ENCODE data around the gene MYO16.

The MYO16 gene

DNA sequence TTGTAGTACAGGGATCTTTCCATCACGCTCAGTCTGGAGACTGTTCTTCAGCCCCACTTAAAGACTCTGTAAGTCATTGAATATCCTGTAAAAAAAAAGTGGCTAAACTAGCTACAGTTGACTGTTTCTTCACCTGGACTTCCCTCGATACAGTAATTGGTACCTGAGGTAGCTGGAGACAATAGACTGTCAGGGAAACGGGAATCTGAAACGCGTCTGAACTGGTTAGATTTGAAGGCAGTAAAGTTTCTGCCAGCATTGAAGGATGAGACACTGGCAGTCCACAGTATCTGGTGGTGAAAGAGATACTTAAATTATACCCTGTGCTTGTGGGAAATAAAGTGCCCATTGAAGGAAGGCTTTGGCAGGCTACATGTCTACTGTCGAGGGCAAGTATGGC is 606.5 kb downstream of the MYO16 start (continued):
- TF ChIP-seq, protein P1, sequence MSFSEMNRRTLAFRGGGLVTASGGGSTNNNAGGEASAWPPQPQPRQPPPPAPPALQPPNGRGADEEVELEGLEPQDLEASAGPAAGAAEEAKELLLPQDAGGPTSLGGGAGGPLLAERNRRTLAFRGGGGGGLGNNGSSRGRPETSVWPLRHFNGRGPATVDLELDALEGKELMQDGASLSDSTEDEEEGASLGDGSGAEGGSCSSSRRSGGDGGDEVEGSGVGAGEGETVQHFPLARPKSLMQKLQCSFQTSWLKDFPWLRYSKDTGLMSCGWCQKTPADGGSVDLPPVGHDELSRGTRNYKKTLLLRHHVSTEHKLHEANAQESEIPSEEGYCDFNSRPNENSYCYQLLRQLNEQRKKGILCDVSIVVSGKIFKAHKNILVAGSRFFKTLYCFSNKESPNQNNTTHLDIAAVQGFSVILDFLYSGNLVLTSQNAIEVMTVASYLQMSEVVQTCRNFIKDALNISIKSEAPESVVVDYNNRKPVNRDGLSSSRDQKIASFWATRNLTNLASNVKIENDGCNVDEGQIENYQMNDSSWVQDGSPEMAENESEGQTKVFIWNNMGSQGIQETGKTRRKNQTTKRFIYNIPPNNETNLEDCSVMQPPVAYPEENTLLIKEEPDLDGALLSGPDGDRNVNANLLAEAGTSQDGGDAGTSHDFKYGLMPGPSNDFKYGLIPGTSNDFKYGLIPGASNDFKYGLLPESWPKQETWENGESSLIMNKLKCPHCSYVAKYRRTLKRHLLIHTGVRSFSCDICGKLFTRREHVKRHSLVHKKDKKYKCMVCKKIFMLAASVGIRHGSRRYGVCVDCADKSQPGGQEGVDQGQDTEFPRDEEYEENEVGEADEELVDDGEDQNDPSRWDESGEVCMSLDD (tag by site-specific recombination; IDR thresholded peaks at IDR 0.05): no peak
- TF ChIP-seq ZNF416 (tag by site-specific recombination; IDR thresholded peaks at IDR 0.05): no peak
- TF ChIP-seq ZNF211 (tag by site-specific recombination; IDR thresholded peaks at IDR 0.05; ENCODE audit: low read depth): no peak
- TF ChIP-seq ZNF571 (tag by site-specific recombination; IDR thresholded peaks at IDR 0.05): no peak
- TF ChIP-seq ZNF677 (tag by site-specific recombination; IDR thresholded peaks at IDR 0.05): no peak
- no peak for TF ChIP-seq ZNF596 (tag by site-specific recombination; IDR thresholded peaks at IDR 0.05)
- TF ChIP-seq ZNF302 (tag by site-specific recombination; IDR thresholded peaks at IDR 0.05; ENCODE audit: low read depth): no peak
- TF ChIP-seq ZSCAN16 (tag by site-specific recombination; IDR thresholded peaks at IDR 0.05): no peak
- TF ChIP-seq ZNF560 (tag by site-specific recombination; IDR thresholded peaks at IDR 0.05; ENCODE audit: borderline replicate concordance): no peak

DNA sequence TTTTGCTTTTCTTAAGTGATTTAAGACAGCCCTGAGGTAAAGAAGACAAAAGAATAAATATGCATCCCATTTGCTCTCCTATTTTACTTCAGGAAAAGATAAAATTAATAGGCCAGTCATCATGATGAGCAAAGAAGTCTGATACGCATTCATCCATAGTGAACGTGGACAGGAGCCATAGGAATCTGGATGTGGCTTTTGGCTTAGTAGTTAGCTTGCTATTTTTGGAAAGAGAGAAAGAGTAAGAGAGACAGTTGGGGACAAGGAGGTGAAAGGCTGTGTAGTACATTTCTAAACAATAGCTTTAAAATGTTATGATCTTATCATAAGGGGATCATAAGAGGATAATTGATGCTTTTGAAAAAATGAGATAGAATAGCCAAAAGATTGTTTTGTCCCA is 611.7 kb downstream of the MYO16 start:
- H3K27ac ChIP-seq (ENCODE audit: extremely low read depth, low read depth, low read length): no peak overlapping the region
- ChIA-PET POLR2A (no interaction called here), CTCF (interaction anchor here (0.7 kb wide), 1 partner anchor 42 kb away, joined by 4 read pairs; no protein-coding TSS in a partner anchor)
- H3K36me3 ChIP-seq (ENCODE audit: control insufficient read depth in 2 of 2, insufficient read depth in 1 of 2, low read length in 2 of 2): no peaks in the 10 kb centered on the region
- TF ChIP-seq ZNF473 (tag by site-specific recombination; IDR thresholded peaks at IDR 0.05): no peak
- TF ChIP-seq ZNF529 (tag by site-specific recombination; IDR thresholded peaks at IDR 0.05; ENCODE audit: insufficient replicate concordance): no peak
- no peak for TF ChIP-seq ZNF324 (tag by site-specific recombination; IDR thresholded peaks at IDR 0.05)
- TF ChIP-seq ZNF416 (tag by site-specific recombination; IDR thresholded peaks at IDR 0.05): no peak
- no peak for TF ChIP-seq KLF1 (tag by site-specific recombination; IDR thresholded peaks at IDR 0.05)
- no peak for TF ChIP-seq ZNF341 (tag by site-specific recombination; IDR thresholded peaks at IDR 0.05; ENCODE audit: low read depth)
- no peak for TF ChIP-seq ZNF501 (tag by site-specific recombination; IDR thresholded peaks at IDR 0.05)
- no peak for TF ChIP-seq ZNF302 (tag by site-specific recombination; IDR thresholded peaks at IDR 0.05; ENCODE audit: low read depth)
- TF ChIP-seq, protein P2, sequence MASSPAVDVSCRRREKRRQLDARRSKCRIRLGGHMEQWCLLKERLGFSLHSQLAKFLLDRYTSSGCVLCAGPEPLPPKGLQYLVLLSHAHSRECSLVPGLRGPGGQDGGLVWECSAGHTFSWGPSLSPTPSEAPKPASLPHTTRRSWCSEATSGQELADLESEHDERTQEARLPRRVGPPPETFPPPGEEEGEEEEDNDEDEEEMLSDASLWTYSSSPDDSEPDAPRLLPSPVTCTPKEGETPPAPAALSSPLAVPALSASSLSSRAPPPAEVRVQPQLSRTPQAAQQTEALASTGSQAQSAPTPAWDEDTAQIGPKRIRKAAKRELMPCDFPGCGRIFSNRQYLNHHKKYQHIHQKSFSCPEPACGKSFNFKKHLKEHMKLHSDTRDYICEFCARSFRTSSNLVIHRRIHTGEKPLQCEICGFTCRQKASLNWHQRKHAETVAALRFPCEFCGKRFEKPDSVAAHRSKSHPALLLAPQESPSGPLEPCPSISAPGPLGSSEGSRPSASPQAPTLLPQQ (tag by site-specific recombination; IDR thresholded peaks at IDR 0.05): no peak
- TF ChIP-seq GLIS2 (tag by site-specific recombination; IDR thresholded peaks at IDR 0.05): no peak
- no peaks in the 10 kb centered on the region for H3K9me3 ChIP-seq (ENCODE audit: control insufficient read depth, insufficient read depth, low read depth, low read length)
- H3K4me3 ChIP-seq (ENCODE audit: low read depth, low read length): no peak overlapping the region
- H3K4me1 ChIP-seq (ENCODE audit: control insufficient read depth, insufficient read depth, low read length): no peaks in the 10 kb centered on the region

DNA sequence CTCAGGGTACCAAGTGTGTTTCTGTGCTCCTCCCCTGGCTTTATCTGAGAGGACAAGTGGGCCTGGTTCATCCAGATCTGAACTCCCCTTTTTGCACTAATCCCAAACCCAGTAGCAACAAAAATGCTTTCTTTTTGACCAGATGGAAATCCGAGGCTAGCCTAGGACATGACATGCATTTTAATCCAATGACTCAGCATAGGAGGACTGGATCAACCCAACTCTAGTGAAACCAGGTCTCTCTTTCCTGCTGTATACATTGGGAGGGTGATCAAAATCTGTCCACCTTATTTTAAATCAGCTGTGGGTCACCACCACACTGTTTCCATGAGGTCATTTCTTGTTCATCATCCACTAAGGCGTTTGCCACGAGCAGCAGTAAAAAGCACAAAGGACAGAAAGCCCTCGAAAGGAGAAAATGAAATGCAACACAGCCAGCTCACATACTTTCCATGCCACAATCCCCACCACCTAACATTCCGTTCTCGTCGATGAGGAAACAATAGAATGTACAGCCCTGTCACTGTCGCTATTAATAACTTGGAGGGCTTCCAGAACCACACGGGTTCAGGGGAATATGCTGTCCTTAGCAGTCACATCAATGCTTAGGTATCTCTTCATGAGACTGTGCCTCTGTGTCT is 614.0 kb downstream of the MYO16 start:
- ChIA-PET CTCF (interaction anchor here (0.7 kb wide), 1 partner anchor 51 kb away, joined by 3 read pairs; no protein-coding TSS in a partner anchor), POLR2A (no interaction called here)
- no peak overlapping the region for H3K4me3 ChIP-seq (ENCODE audit: low read depth, low read length)
- TF ChIP-seq, protein P3, sequence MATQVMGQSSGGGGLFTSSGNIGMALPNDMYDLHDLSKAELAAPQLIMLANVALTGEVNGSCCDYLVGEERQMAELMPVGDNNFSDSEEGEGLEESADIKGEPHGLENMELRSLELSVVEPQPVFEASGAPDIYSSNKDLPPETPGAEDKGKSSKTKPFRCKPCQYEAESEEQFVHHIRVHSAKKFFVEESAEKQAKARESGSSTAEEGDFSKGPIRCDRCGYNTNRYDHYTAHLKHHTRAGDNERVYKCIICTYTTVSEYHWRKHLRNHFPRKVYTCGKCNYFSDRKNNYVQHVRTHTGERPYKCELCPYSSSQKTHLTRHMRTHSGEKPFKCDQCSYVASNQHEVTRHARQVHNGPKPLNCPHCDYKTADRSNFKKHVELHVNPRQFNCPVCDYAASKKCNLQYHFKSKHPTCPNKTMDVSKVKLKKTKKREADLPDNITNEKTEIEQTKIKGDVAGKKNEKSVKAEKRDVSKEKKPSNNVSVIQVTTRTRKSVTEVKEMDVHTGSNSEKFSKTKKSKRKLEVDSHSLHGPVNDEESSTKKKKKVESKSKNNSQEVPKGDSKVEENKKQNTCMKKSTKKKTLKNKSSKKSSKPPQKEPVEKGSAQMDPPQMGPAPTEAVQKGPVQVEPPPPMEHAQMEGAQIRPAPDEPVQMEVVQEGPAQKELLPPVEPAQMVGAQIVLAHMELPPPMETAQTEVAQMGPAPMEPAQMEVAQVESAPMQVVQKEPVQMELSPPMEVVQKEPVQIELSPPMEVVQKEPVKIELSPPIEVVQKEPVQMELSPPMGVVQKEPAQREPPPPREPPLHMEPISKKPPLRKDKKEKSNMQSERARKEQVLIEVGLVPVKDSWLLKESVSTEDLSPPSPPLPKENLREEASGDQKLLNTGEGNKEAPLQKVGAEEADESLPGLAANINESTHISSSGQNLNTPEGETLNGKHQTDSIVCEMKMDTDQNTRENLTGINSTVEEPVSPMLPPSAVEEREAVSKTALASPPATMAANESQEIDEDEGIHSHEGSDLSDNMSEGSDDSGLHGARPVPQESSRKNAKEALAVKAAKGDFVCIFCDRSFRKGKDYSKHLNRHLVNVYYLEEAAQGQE (tag by site-specific recombination; IDR thresholded peaks at IDR 0.05): no peak
- TF ChIP-seq, protein P4, sequence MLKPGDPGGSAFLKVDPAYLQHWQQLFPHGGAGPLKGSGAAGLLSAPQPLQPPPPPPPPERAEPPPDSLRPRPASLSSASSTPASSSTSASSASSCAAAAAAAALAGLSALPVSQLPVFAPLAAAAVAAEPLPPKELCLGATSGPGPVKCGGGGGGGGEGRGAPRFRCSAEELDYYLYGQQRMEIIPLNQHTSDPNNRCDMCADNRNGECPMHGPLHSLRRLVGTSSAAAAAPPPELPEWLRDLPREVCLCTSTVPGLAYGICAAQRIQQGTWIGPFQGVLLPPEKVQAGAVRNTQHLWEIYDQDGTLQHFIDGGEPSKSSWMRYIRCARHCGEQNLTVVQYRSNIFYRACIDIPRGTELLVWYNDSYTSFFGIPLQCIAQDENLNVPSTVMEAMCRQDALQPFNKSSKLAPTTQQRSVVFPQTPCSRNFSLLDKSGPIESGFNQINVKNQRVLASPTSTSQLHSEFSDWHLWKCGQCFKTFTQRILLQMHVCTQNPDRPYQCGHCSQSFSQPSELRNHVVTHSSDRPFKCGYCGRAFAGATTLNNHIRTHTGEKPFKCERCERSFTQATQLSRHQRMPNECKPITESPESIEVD (tag by site-specific recombination; IDR thresholded peaks at IDR 0.05): no peak
- TF ChIP-seq ZNF350 (tag by site-specific recombination; IDR thresholded peaks at IDR 0.05): no peak
- TF ChIP-seq, protein P5, sequence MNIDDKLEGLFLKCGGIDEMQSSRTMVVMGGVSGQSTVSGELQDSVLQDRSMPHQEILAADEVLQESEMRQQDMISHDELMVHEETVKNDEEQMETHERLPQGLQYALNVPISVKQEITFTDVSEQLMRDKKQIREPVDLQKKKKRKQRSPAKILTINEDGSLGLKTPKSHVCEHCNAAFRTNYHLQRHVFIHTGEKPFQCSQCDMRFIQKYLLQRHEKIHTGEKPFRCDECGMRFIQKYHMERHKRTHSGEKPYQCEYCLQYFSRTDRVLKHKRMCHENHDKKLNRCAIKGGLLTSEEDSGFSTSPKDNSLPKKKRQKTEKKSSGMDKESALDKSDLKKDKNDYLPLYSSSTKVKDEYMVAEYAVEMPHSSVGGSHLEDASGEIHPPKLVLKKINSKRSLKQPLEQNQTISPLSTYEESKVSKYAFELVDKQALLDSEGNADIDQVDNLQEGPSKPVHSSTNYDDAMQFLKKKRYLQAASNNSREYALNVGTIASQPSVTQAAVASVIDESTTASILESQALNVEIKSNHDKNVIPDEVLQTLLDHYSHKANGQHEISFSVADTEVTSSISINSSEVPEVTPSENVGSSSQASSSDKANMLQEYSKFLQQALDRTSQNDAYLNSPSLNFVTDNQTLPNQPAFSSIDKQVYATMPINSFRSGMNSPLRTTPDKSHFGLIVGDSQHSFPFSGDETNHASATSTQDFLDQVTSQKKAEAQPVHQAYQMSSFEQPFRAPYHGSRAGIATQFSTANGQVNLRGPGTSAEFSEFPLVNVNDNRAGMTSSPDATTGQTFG (tag by site-specific recombination; IDR thresholded peaks at IDR 0.05; ENCODE audit: borderline replicate concordance): no peak

More for the DNA sequence above, 614.0 kb downstream of the MYO16 start:
- Histone ChIP-seq H3K27ac (ENCODE audit: extremely low read depth, low read depth, low read length) (no peak overlapping the region), H3K36me3 (ENCODE audit: control insufficient read depth in 2 of 2, insufficient read depth in 1 of 2, low read length in 2 of 2) (no peaks in the 10 kb centered on the region), H3K4me1 (ENCODE audit: control insufficient read depth, insufficient read depth, low read length) (no peaks in the 10 kb centered on the region), H3K9me3 (ENCODE audit: control insufficient read depth, insufficient read depth, low read depth, low read length) (no peaks in the 10 kb centered on the region)

Data from HEK293 (cell line).